NCI-H345 treated with DMSO at 0.1 percent for 48 hours (cell line): ENCODE results near the gene PITRM1.
"Not testable (repeated sequence)": the region's sequence is repeated elsewhere in the genome, so short reads cannot be mapped to it uniquely, and the experiment has no call there.

Source experiments
- DNase-seq: peaks from one replicate; lab custom pipeline; 2025; ENCODE audit not compliant: unreplicated experiment; lab: John Stamatoyannopoulos, UW

PITRM1 gene

GRCh38 chr10:3199488-3199887 lies 26.9 kb upstream of the PITRM1 start:
- DNase-seq, result no peak

DNA sequence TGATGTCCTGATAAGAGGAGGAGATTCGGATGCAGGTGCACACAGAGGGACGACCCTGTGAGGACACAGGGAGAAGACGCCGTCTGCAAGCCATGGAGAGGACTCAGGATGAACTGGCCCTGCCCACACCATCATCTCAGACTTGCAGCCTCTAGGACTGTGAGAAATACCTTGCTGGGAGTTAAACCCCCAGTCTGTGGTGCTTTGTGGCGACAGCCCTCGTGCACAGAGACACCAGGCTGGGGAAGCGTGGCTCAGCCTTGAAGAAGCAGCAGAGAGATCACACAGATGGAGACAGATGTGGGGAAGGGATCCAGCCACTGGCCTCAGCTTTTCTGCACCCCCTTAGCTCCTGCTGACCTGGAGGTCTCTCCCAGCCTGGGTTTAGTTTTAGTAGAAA lies 26.3 kb upstream of the PITRM1 start:
- DNase-seq, result no peak

DNA sequence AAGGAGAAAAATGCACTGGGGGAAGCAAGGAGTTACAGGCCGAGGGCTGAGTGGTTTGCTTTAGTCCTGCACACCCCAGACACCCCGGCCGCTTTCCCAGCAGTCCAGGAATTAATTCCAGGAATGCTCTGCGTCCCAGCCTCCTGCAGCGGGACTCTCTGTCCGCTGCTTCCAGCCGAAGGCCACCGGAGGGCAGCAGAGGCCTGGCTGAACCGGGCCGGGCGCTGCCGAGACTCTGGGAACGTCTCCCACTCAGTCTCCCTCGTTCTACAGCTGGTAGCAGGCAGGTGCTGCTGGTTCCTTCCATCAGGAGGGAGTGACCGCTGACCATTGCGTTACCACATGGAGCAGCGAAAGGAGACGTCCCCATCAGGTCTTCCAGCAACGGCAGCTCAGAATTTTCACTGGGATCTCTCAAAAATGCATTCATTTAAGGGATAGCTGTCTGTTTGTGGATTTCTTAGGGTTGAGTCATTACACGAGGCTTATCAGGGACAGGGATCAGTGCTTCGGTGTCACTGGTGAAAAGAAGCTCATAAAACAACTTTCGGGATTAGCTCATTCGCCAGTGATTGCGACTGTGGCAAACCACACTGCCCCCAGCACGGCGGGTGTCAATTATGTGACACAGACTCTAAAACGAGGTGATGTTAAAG lies 24.9 kb upstream of the PITRM1 start:
- peak; percentile 11 for DNase-seq

DNA sequence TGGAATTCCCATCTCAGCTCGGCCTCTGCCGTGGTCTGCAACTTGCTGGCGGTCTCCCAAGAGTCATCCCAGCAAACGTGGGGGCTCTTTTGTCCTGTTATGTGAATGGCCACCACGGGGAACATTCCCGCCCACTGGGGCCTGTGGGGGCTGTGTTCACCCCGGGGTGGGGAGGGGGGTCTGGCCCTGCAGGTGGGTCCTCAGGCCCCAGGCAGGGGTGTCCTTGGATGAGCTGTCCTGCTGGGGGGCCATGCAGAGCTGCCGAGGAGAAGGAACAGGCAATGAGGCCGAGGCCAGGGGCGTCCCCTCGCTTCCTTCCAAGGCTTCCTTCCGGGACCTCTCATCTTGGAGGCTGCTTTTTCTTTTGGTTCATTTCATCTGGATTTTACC lies 24.4 kb upstream of the PITRM1 start:
- DNase-seq, result no peak

GRCh38 chr10:3196482-3196881 lies 23.9 kb upstream of the PITRM1 start:
- no peak for DNase-seq

DNA sequence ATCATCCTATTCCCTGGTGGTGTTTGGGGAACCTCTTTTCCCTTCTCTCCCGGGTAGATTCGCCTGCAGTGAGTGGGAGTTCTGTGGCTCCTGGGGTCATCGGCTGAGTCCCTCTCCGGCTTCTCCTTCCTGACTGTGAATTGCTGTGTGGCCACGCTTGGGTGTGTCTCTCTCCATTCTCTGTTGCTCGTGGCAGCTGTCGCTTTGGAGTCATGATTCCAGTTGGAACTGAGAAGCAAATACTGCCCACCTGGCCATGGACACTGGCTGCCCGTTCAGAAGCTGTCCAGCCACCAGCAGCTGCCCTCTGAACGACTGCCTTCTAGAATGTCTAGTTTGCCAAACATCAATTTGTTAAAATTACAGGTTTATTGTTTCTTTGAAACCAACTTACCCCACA lies 23.1 kb upstream of the PITRM1 start:
- no peak for DNase-seq

GRCh38 chr10:3195286-3195685 lies 22.7 kb upstream of the PITRM1 start:
- no peak for DNase-seq

DNA sequence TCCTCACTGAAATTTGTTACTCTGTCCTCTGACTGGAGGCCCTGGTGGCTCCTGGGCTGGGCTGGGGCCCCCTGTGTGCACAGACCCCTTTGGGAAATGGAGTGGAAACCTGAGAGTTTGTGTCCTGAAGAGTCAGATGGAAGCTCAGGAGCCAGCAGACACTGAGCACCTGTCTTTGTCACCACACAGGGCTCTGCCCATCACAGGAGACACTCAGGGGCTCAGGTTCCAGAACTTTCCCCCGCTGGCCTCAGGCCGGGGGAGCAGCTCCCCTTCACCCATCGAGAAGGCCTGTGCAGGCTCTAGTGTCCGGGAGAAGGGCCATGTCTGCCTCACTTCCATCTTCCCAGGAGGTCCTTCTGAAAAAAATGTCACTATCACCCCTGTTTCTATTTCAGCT lies 22.3 kb upstream of the PITRM1 start:
- no peak for DNase-seq

GRCh38 chr10:3193751-3194150 lies 21.2 kb upstream of the PITRM1 start:
- no peak for DNase-seq

GRCh38 chr10:3192856-3193635 lies 20.5 kb upstream of the PITRM1 start:
- peak; percentile 17 for DNase-seq

- no peak for DNase-seq
These were observed 18.2 kb upstream of the PITRM1 start for GRCh38 chr10:3190817-3191216.

GRCh38 chr10:3187229-3187628 lies 14.6 kb upstream of the PITRM1 start:
- not testable (repeated sequence) for DNase-seq

- DNase-seq, result no peak
These were observed 13.8 kb upstream of the PITRM1 start for GRCh38 chr10:3186368-3186767.

GRCh38 chr10:3185386-3185785 lies 12.8 kb upstream of the PITRM1 start:
- no peak for DNase-seq

DNA sequence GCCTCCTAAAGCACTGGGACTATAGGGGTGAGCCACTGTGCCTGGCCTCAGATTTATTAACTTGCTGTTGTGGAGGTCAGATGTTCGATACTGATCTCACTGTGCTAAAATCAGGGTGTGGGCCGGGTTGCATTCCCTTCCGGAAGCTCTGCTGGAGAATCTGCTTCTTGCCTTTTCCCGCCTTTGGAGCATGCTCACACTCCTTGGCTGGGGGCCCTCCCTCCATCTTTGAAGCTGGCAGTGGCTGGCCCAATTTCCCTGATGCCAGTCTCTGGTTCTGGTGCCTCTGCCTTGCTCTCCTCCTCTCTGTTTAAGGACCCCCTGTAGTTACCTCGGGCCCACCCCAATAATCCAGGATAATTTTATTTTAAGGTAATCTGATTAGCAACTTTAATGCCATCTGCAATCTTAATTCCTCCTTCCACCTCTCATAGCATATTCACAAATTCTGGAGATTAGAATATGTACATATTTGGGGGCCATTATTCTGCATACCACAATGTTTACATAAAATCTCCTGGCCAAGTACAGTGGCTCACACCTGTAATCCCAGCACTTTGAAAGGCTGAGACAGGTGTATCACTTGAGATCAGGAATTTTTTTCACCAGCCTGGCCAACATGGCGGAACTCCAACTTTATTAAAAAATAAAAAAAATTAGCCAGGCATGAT lies 7.9 kb upstream of the PITRM1 start:
- DNase-seq, result no peak

DNA sequence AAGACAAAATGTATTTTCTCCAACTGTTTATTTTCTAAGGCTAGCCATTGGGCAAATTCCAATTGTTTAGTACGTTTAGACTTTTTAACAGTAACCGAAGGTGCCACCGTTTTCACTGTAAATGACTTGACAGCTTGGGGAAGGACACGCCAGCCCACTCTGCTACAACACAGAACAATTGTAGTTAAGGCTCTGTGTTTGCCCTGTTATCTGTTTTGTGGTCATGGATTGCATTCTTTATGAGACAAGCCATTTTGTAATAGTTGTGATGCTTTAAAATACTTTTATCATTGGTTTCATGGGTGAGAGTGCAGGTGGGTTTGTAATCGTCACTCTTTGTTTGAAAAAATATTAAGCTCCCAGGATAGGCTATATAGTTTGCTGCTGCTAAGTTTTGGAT lies 6.6 kb upstream of the PITRM1 start:
- no peak for DNase-seq

DNA sequence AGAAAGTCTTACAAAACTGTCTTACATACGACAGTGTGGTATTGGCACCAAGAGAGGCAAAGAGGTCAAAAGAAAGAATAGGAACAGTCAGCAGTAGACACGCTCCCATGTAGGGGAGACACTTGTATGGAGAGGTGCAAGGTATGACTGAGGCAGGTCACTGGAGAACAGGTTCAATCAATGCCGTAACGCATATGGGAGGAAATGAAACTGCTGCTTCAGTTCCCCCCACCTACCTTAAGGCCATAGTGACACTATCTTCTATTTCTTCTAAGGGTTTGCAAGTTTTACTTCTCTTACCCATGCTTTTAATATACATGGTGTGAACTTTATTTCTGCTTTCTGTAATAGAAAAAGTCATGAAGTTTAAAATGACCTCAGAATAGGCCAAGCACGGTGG lies 5.5 kb upstream of the PITRM1 start:
- DNase-seq, result no peak

- DNase-seq, result peak; percentile 83
These were observed 743 bp upstream of the PITRM1 start for GRCh38 chr10:3173171-3173878.

DNA sequence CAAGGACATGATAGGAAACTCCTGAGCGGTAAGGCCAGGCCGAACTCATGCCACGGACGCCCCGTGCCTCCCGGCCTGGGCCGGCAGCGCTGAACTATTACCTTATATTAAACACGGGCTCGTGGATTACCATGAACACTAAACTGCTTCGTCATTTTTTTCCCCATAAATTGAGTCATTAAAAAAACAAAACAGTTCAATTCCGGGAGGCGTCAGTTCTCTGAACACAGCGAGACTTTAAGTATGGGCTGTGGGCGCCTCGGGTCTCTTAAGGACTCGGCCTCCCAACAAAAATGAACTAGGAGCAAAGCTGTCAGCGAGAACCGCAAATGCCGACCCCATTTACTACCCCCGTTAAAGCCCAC lies 519 bp downstream of the PITRM1 start:
- DNase-seq, result no peak

DNA sequence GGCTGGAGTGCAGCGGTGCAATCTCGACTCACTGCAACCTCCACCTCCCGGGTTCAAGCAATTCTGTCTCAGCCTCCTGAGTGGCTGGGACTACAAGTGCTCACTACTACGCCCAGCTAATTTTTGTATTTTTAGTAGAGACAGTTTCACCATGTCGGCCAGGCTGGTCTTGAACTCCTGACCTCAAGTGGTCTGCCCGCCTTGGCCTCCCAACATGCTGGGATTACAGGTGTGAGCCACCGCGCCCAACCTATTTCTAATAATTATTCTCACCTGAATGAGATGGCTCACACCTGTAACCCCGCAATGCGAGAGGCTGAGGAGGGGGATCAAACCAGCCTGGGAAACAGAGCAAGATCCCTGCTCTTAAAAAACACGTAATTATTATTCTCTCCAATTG lies 1.1 kb downstream of the PITRM1 start:
- not testable (repeated sequence) for DNase-seq

- no peak for DNase-seq
These were observed 2.9 kb downstream of the PITRM1 start for GRCh38 chr10:3169673-3170072.

- no peak for DNase-seq
These were observed 3.3 kb downstream of the PITRM1 start for GRCh38 chr10:3169271-3169670.
